Measurements from ENCODE around the gene SBF1.

The SBF1 gene

GRCh38 chr22:50439871-50440331 is 34.9 kb downstream of the SBF1 start:
- H3K36me3 ChIP-seq (ENCODE audit: insufficient read depth, low read length), result peaks cover 30% of the 10 kb centered on the region; the same call in 1 of the 2 replicates
- no peak overlapping the region for H3K9ac ChIP-seq (ENCODE audit: low read depth, low read length, poor library complexity, severe bottlenecking)
- H3K4me3 ChIP-seq (ENCODE audit: low read length, poor library complexity, severe bottlenecking), result no peak overlapping the region
- no peaks in the 10 kb centered on the region for H3K9me3 ChIP-seq (ENCODE audit: insufficient read depth, low read depth, low read length)
- H3K79me2 ChIP-seq (ENCODE audit: insufficient read depth, low read length), result no peaks in the 10 kb centered on the region
- H3K27me3 ChIP-seq (ENCODE audit: insufficient read depth, low read length, poor library complexity, severe bottlenecking), result no peaks in the 10 kb centered on the region
- H3K4me1 ChIP-seq (ENCODE audit: insufficient read depth, low read length, poor library complexity, severe bottlenecking), result no peaks in the 10 kb centered on the region
- TF ChIP-seq EZH2phosphoT487 (IDR thresholded peaks at IDR 0.05; ENCODE audit: borderline replicate concordance) (no peak), CTCF (conservative IDR thresholded peaks at IDR 0.05; ENCODE audit: low read length) (no peak)
- no peaks in the 10 kb centered on the region for H3K9me2 ChIP-seq (replicated peaks; ENCODE audit: low read depth, low read length)
- no peak overlapping the region for H2AFZ ChIP-seq (ENCODE audit: low read length)
- H3F3A ChIP-seq (ENCODE audit: low read depth), result no peaks in the 10 kb centered on the region
- no peak overlapping the region for H3K4me2 ChIP-seq (ENCODE audit: low read depth, low read length, poor library complexity, severe bottlenecking)
- H4K20me1 ChIP-seq (ENCODE audit: insufficient read depth, low read length, poor library complexity, severe bottlenecking), result no peaks in the 10 kb centered on the region

- Histone ChIP-seq H3K9me2 (replicated peaks; ENCODE audit: low read depth, low read length) (no peaks in the 10 kb centered on the region), H3K9ac (ENCODE audit: low read depth, low read length, poor library complexity, severe bottlenecking) (no peak overlapping the region), H3K9me3 (ENCODE audit: insufficient read depth, low read depth, low read length) (no peaks in the 10 kb centered on the region), H3K4me3 (ENCODE audit: low read length, poor library complexity, severe bottlenecking) (no peak overlapping the region), H3K79me2 (ENCODE audit: insufficient read depth, low read length) (no peaks in the 10 kb centered on the region), H3F3A (ENCODE audit: low read depth) (no peaks in the 10 kb centered on the region), H3K4me2 (ENCODE audit: low read depth, low read length, poor library complexity, severe bottlenecking) (no peak overlapping the region), H3K27me3 (ENCODE audit: insufficient read depth, low read length, poor library complexity, severe bottlenecking) (no peaks in the 10 kb centered on the region), H2AFZ (ENCODE audit: low read length) (no peak overlapping the region), H4K20me1 (ENCODE audit: insufficient read depth, low read length, poor library complexity, severe bottlenecking) (no peaks in the 10 kb centered on the region), H3K36me3 (ENCODE audit: insufficient read depth, low read length) (peaks cover 30% of the 10 kb centered on the region; the same call in 1 of the 2 replicates), H3K4me1 (ENCODE audit: insufficient read depth, low read length, poor library complexity, severe bottlenecking) (no peaks in the 10 kb centered on the region)
- TF ChIP-seq EZH2phosphoT487 (IDR thresholded peaks at IDR 0.05; ENCODE audit: borderline replicate concordance), result no peak
- no peak for TF ChIP-seq CTCF (conservative IDR thresholded peaks at IDR 0.05; ENCODE audit: low read length)
These were observed 35.4 kb downstream of the SBF1 start for GRCh38 chr22:50439314-50439870.

GRCh38 chr22:50438305-50439275 is 36.2 kb downstream of the SBF1 start:
- TF ChIP-seq EZH2phosphoT487 (IDR thresholded peaks at IDR 0.05; ENCODE audit: borderline replicate concordance) (no peak), CTCF (conservative IDR thresholded peaks at IDR 0.05; ENCODE audit: low read length) (no peak)
- H3K9me2 ChIP-seq (replicated peaks; ENCODE audit: low read depth, low read length), result no peaks in the 10 kb centered on the region
- H2AFZ ChIP-seq (ENCODE audit: low read length), result no peak overlapping the region
- no peak overlapping the region for H3K4me2 ChIP-seq (ENCODE audit: low read depth, low read length, poor library complexity, severe bottlenecking)
- no peaks in the 10 kb centered on the region for H3F3A ChIP-seq (ENCODE audit: low read depth)
- no peaks in the 10 kb centered on the region for H3K9me3 ChIP-seq (ENCODE audit: insufficient read depth, low read depth, low read length)
- no peaks in the 10 kb centered on the region for H4K20me1 ChIP-seq (ENCODE audit: insufficient read depth, low read length, poor library complexity, severe bottlenecking)
- H3K4me3 ChIP-seq (ENCODE audit: low read length, poor library complexity, severe bottlenecking), result no peak overlapping the region
- no peaks in the 10 kb centered on the region for H3K79me2 ChIP-seq (ENCODE audit: insufficient read depth, low read length)
- peaks cover 30% of the 10 kb centered on the region; the same call in 1 of the 2 replicates for H3K36me3 ChIP-seq (ENCODE audit: insufficient read depth, low read length)
- H3K27me3 ChIP-seq (ENCODE audit: insufficient read depth, low read length, poor library complexity, severe bottlenecking), result no peaks in the 10 kb centered on the region
- H3K4me1 ChIP-seq (ENCODE audit: insufficient read depth, low read length, poor library complexity, severe bottlenecking), result no peaks in the 10 kb centered on the region
- no peak overlapping the region for H3K9ac ChIP-seq (ENCODE audit: low read depth, low read length, poor library complexity, severe bottlenecking)

All from Loucy (cell line).